ENCODE results near the gene THSD7B. TPM values are rescaled to one million over a fixed set of nuclear protein-coding genes. Genes with fewer than 3 reads are reported as not detected.

THSD7B gene
- total and polyA plus RNA-seq, 2 of the 8 experiments (the other 6 are each of a cell fraction or from before 2014, with no cell fraction given), result 0.60 to 2.9 TPM

- WGBS, 2 experiments (ENCODE audit: extremely low coverage in 1 of 2, insufficient coverage in 1 of 2, insufficient read length in 1 of 2, insufficient replicate concordance in 2 of 2, low coverage in 1 of 2, low lambda C conversion rate in 2 of 2, missing lambda C conversion rate in 1 of 2), result 92% methylated on average over 7 of the region's 7 CpGs; no CpG with 5 or more reads in 1 of the 2 experiments
- Histone ChIP-seq H3K4ac (replicated peaks; ENCODE audit: insufficient read length, low read depth, low read length) (no peak overlapping the region), H3K27ac (ENCODE audit: low read depth, low read length) (no peak overlapping the region), H3K36me3 (ENCODE audit: control insufficient read depth in 2 of 4, insufficient read depth in 4 of 4, low read length in 3 of 4) (no peaks in the 10 kb centered on the region), H3K56ac (replicated peaks; ENCODE audit: insufficient read length, low read depth, low read length) (no peak overlapping the region), H2BK20ac (ENCODE audit: low read length) (no peak overlapping the region), H2BK15ac (ENCODE audit: low read length) (no peak overlapping the region), H3K79me2 (ENCODE audit: control insufficient read depth in 1 of 2, insufficient read depth in 2 of 2, low read length in 2 of 2) (no peaks in the 10 kb centered on the region), H3K23me2 (ENCODE audit: low read depth, low read length) (no peaks in the 10 kb centered on the region), H4K5ac (ENCODE audit: insufficient read length, low read depth, low read length) (no peak overlapping the region), H2BK12ac (ENCODE audit: low read depth, low read length) (no peak overlapping the region), H4K91ac (replicated peaks; ENCODE audit: insufficient read length, low read length) (no peak overlapping the region), H2BK120ac (replicated peaks; ENCODE audit: low read depth, low read length) (no peak overlapping the region), H3K79me1 (ENCODE audit: low read depth, low read length) (no peaks in the 10 kb centered on the region), H3K14ac (ENCODE audit: insufficient read length) (no peak overlapping the region), H3K18ac (ENCODE audit: extremely low read depth, low read length) (no peak overlapping the region), H3K27me3 (replicated peaks in 1 of 4; ENCODE audit: control insufficient read depth in 3 of 4, extremely low read depth in 1 of 4, insufficient read depth in 3 of 4, low read length in 3 of 4) (no peaks in the 10 kb centered on the region), H3K23ac (ENCODE audit: insufficient read length) (no peak overlapping the region), H2BK5ac (ENCODE audit: low read depth, low read length) (no peak overlapping the region), H3K9me3 (ENCODE audit: insufficient read depth in 2 of 2, low read depth in 1 of 2, low read length in 1 of 2) (no peaks in the 10 kb centered on the region), H3K4me3 (ENCODE audit: extremely low read depth in 1 of 4, insufficient read depth in 2 of 4, low read depth in 3 of 4, low read length in 4 of 4) (no peak overlapping the region), H4K20me1 (replicated peaks in 1 of 2; ENCODE audit: control insufficient read depth in 1 of 2, insufficient read depth in 2 of 2, low read length in 2 of 2) (no peaks in the 10 kb centered on the region), H2AK5ac (ENCODE audit: low read depth, low read length) (no peak overlapping the region), H4K8ac (ENCODE audit: extremely low read depth, insufficient read depth, low read length) (no peak overlapping the region), H2AFZ (ENCODE audit: low read length) (no peak overlapping the region), H3K9ac (replicated peaks in 1 of 4; ENCODE audit: extremely low read depth in 1 of 4, low read depth in 3 of 4, low read length in 3 of 4) (no peak overlapping the region), H3K4me2 (ENCODE audit: insufficient read depth in 1 of 2, low read depth in 2 of 2, low read length in 2 of 2) (no peak overlapping the region), H3K4me1 (replicated peaks in 1 of 4; ENCODE audit: control insufficient read depth in 3 of 4, insufficient read depth in 4 of 4, low read length in 3 of 4) (peaks cover 0 to 4% (median under 1%) of the 10 kb centered on the region in 4 experiments; a peak in 3 of 7 replicates)
- no peak for FAIRE-seq
- no peak for DNase-seq (ENCODE audit: low read depth in 1 of 2, low spot score in 2 of 2)
- ChIA-PET CTCF (ENCODE audit: partially characterized antibody) (interaction anchor here (1.1 kb wide), 1 partner anchor 26 kb away, joined by 3 read pairs; no protein-coding TSS in a partner anchor), POLR2A (ENCODE audit: partially characterized antibody) (no interaction called here)
- TF ChIP-seq POLR2A (IDR thresholded peaks at IDR 0.05; ENCODE audit: control extremely low read depth in 1 of 2, low read depth in 2 of 2, low read length in 2 of 2), result no peak
- TF ChIP-seq USF2 (IDR thresholded peaks at IDR 0.05; ENCODE audit: low read length), result no peak
- TF ChIP-seq SRF (IDR thresholded peaks at IDR 0.05; ENCODE audit: low read depth, low read length), result no peak
- TF ChIP-seq KDM1A (IDR thresholded peaks at IDR 0.05; ENCODE audit: borderline replicate concordance, low read length), result no peak
- TF ChIP-seq TEAD4 (IDR thresholded peaks at IDR 0.05; ENCODE audit: low read depth, low read length), result no peak
- TF ChIP-seq NANOG (IDR thresholded peaks at IDR 0.05; ENCODE audit: insufficient read depth, low read depth, low read length, poor library complexity, severe bottlenecking), result no peak
- no peak for TF ChIP-seq JUND (IDR thresholded peaks at IDR 0.05; ENCODE audit: low read length)
Measured at GRCh38 chr2:136823291-136823690, 57.9 kb downstream of the THSD7B start.
